GM19395 (cell line): ENCODE results near the gene CGGBP1.

Experiments
- ATAC-seq: cut with Tn5 transposase; IDR thresholded peaks from one replicate; pipeline ENCODE4 v1.9.1; 2021; ENCODE audit warnings: mild to moderate bottlenecking, moderate library complexity; ENCODE audit not compliant: unreplicated experiment

The CGGBP1 gene, protein sequence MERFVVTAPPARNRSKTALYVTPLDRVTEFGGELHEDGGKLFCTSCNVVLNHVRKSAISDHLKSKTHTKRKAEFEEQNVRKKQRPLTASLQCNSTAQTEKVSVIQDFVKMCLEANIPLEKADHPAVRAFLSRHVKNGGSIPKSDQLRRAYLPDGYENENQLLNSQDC

DNA sequence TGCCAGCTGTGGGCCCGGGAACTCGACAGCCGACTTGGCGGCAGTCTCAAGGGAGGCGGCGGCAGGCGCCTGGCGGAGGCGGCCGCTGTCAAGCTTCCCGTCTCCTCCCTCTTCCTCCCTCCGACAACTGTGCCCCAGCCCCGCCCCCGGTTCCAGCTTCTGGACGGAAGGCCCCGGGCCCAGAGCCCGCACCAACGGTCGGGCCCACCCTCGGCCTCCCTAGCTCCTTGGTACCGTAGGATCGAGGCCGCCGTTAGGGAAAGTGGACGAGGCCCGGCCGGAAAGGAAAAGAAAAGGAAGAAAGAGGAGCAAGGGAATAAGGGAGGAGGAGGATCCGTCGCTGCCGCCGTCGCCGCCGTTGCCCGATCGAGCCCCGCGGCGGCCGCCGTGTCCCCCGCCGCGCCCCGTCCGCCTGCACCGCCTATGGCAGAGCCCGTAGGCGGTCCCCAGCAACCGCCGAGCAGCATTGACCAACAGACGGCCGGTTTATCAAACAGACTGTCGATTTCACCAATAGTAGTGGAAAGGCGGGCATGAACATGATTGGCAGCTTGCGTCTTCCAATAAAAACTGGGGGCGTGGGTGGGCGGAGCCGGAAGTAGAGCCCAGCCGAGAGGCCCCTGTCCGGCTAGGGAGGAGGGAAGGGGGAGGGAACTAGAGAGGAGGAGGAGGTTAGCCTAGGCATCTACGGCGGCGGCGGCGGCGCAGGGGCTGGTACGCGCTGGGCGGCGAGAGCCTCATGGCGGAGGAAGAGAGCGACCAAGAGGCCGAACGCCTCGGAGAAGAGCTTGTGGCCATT, at the start of gene CGGBP1, which contains the start of gene ZNF654:
Gene CGGBP1, minus strand, starts transcription at position 425 of the 799 bp plus-strand sequence. CDS start 3,029 bp downstream, outside the sequence.
Gene ZNF654, plus strand, starts transcription at position 675 of the 799 bp plus-strand sequence. Its CDS starts 65 bp downstream, at position 740.
- ATAC-seq: peak; percentile 95

DNA sequence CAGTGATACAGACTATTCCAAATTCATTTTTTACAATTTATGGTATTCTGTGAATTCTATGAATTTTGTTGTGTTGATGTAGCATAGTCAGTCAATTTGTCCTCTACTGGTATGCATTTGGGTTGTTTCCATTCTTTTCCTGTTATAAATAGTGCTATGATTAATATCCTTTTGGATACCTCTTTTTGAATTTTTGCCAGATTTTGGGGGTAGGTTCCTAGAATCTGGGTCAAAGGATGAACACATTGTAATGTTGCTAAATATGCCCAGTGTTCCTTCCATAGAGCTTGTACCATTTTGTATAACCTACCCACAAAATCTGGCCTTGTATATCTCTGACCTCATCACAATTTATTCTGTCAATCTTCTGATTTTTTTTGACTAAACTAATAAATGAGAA, 46.5 kb upstream of the CGGBP1 start:
- no peak for ATAC-seq

DNA sequence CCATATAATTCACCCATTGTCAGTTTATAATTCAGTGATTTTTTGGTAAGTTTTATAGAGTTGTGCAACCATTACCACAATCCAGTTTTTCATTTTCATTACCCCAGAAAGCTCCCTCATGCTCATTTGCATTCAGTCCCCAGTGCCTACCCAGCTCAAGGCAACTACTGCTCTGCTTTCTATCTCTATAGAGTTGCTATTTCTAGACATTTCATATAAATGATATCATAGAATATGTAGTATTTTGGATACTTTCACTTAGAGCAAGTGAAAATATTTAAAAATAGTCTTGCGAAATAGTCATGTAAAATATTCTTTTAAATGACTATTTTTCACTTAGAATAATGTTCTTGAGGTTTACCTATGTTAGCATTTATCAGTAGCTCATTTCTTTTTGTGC, 42.3 kb upstream of the CGGBP1 start:
- peak; percentile 78 for ATAC-seq

DNA sequence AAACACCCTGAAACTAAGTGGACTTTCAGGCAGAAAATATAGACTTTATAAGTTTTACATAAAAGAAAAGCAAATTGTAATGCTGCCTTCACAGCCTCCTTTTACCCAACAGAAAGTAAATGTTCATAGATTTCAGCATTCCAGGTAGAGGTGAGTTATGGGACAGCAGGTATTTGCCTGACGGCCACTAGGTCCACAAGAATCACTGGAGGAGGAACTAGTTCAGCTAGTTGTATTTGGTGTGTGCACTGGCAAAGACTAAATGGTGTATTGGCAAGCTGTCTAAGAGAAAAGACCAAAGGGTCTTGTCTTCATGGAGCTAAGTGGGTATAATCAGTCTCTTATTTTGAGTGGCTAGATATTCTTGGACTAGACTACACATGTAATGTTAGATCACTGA, 34.5 kb upstream of the CGGBP1 start:
- no peak for ATAC-seq

DNA sequence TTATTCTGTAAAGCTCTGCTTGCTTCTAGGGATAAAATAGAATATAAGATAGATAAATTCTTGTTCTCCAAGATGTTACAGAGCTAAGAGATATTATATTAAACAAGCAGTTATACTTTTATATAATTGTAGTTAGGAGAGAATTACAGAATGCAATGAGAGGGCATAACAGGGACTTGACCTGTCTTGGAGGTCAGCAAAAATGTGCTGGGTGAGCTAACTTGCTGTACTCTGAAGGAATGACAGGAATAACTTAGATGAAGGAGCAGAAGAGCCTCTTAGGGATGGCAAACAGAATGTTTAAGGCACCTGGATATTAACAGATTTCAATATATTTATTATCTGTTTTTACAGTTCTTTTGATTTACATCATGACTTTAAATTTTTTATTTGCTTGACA, 33.5 kb upstream of the CGGBP1 start:
- no peak for ATAC-seq

DNA sequence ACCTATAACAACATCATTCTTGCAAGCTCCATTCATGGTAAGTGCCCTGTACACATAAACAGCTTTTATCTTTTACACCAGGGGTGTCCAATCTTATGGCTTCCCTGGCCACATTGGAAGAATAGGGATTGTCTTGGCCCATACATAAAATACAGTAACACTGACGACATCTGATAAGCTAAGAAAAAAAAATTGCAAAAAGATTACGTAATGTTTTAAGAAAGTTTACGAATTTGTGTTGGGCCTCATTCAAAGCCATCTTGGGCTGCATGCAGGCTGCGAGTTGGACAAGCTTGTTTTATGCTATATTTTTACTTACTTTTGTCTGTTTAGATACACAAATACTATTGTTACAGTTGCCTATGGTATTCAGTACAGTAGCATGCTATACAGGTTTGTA, 31.9 kb upstream of the CGGBP1 start:
- ATAC-seq: no peak

DNA sequence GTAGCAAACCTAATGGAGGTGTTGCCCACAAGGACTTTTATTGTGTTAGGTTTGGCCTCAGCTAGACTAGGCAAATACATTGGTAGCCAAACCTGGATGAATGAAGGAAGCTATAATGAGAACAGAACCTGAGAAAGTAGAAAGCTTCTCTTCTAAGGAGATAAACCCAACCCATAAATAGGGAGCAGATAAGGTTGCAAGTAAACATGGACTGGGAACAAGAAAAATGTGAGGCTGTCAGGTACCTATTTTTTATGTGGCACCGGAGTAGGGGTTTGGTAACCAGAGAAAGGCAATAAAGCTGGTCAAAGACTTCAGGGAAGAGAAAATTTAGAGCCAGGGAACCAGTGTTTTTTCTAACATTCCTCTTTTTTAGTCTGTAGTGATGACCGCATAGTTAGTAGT, 25.3 kb upstream of the CGGBP1 start:
- ATAC-seq: no peak

DNA sequence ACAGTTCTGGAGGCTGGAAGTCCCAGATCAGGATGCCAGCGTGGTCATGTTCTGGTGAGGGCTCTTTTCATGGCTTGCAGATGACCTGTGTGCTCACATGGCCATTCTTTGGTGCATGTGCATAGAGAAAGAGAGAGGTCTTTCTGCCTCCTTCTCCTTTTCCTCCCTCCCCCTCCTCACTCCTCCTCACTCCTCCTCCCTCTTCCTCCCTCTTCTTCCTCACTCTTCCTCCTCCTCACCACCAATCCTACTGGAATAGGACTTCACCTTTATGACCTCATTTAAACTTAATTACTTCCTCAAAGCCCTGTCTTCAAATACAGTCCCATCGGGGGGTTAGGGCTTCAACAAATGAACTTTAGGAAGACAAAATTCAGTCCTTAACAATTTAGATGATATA, 24.0 kb upstream of the CGGBP1 start:
- ATAC-seq: no peak

DNA sequence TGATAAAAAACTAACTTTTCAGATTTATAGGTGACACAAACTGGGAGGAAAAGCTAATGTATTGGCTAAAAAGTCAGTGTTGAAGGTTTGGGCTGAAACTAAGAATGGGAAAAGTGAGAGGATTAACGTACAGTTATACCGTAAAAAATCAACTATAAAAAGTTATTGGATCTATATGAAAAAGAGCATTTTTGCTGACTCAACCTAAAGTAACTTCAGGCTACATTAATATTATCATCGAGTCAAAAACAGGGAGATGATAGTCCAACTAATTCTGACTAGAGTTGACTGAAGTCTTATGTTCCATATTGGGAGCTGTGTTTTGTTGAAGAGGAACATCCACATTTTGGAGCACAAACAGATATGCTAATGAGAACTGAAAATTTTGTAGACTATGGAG, 20.1 kb upstream of the CGGBP1 start:
- ATAC-seq: no peak

DNA sequence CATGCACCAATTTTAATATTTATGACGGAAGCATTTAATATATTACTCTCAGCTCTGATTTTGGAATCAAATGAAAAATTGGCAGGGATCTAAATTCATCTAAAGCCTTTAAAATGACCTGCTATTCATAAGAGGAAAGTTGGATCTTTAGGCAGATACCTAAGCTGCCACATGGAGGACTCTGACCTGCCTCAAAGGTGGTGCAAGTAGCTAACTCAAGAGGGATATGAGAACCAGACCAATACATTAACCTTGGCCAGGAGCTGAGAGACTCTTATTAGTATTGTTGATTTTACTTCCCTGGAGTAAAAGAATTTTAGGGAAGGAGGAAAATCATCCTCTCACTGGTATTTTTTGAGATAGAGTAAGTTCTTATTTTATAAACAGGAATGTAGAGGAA, 17.9 kb upstream of the CGGBP1 start:
- no peak for ATAC-seq

DNA sequence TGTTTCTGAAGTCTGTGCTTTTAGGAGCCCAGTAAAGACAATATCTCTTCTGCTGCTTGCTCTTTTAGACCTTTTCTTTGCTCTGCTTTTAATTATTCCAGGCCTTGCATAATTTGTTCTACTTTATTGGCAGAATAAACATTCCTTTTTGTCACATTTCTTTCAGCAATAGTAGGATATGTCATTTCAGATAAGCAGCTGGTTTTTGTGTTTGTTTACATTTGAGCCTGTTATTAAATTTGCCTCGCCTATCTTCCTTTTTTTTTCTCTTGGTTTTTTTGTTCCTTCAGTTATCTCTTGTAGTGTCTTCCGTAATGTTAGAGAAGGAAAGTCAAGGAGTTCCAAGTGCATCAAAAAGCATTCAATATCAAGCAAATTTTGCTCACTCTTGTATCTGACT, 16.7 kb upstream of the CGGBP1 start:
- ATAC-seq: no peak

DNA sequence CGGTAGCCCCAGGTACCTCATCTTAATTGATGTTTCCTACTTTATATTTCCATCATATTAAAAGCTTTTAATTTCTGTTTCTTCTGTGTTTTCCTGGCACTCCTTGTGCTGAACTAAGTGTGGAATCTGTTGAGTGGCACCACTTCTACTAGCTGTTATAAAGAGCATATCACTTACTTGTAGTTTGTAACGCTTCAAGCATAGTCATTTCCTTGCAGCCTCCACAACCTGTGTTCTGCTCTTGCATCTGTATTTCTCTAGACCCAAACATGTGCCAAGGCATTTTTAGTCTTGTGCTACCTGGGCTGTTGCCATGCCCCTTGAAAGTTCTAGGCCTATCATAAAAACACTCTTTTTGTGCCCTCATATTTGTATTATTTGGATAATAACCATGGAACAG, 16.3 kb upstream of the CGGBP1 start:
- ATAC-seq: no peak

DNA sequence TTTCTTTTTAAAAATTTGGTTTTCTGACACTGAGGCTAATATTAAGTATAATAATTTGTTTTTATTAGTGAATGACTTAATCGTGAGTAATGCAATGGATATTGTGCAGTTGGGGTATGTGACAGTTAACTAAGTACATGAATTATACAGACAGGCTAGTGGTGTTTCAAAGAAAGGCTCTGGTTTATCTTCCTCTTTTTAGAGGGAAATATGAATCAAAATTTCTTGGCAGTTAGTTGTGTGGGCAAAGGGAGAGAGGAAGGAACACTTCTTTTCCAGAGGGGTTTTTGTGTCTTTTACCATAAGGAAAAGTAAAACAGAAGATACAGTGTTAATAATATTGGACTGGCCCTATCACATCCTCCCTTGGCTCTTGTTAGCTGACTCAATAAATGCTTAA, 2.9 kb upstream of the CGGBP1 start:
- no peak for ATAC-seq

DNA sequence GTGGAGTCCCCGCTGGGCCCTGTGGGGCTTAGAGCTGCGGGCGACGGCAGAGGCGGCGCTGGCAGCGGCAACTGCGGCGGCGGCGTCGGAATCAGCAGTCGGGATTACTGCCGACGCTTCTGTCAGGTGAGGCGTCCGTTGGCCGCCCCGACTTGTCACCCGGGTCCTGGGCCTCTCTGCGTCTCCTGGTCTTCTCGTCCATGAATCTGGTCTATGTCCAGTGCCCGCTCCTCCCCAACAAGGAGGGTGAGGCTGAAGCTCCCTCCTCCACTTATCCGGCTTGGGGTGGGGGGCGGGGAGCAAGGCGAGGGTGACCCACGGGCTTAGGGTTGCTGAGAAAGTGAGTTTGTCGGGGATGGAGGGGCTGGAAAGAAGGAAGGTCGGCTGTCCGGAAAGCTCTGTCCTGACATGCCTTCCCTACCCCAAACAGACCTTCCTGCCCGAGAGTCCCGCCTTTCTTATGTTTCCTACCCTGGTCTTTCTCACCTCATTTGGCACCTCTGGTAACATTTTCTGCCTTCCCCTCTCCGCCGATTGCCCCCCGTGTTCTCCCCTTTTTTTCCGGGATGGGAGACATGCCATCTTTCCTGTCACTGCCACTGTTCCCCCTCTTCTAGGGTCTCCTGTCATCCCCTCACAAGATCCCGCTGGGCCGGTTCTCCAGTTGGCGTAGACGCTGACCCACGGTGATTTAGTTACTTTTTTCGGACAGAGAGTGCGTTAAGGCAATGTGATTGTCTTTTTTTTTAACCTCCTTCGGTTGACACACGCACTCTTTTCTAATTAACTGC, 770 bp upstream of the CGGBP1 start:
- ATAC-seq: peak; percentile 14

DNA sequence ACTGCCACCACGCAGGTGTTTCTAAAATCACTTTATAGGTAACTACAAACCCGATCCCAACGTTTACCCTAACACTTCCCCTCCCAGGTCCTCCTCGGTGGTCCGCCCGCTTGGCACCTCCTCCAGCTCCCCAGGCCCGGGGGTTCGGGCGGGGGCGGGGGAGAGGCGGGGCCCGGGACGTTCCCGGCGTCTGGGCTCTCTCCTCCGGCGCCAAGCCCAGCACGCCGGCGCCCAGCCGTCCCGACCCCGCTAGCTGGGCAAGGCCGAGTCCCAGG, 562 bp downstream of the CGGBP1 start:
- ATAC-seq: peak; percentile 23

DNA sequence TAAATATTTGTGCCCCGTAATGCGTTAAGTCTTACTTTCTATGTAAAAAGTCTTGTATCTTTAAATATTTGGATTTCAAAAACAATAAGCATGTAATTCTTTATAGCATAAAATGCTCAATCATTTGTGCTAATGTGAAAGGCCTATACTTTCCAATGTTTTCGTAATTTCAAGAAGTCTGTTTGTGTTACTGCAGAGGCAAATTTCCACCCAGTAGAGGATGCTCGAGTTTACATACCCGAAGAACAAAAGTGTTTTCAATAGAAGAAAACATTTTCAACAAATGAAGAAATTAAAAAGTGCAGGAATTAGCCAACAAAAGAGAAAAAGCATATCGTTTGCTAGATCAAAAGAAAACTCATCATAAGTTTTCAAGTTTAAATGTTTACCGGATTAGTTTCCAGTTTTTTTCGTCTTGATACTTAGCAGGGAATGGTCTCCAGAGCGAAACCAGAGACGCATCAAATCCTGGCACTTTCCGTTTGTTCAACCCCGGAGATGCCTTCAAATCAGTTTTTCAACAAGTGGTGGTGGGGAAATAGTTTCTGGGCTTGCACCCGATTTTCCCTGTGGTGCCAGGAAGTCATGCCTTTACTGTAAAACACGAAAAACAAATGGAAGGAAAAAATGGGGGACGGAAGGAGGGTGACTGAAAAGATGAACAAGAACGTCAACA, 1.0 kb downstream of the CGGBP1 start:
- no peak for ATAC-seq

DNA sequence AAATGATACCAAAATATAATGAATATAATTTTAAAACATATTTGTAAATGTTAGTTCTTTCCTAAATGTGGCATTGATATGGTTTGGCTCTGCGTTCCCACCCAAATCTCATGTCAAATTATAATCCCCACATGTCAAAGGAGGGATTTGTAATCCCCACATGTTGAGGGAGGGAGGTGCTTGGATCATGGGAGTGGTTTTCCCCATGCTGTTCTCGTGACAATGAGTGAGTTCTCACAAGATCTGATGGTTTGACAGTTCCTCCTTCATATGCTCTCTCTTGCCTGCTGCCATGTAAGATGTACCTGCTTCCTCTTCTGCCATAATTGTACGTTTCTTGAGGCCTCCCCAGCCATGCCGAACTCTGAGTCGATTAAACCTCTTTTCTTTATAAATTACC, 12.0 kb downstream of the CGGBP1 start:
- ATAC-seq: no peak

DNA sequence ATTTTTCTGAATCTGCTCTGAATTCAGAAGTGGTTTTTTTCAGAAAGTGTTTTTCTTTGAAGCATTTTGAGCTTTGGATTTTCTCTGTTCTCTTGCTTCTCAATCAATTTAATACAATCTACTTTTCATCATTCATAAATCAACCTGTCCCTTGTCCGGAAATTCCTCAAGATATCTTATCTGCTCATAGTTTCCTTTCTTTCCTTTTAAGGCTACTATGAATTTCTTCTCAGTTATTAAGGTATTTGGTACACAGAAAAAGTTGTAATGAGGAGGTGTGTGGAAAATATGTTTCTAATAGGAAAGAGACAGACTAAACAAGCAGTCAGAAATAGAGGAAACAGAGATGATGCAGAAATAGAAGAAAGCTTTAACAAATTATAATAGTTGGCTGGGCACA, 14.4 kb downstream of the CGGBP1 start:
- no peak for ATAC-seq

DNA sequence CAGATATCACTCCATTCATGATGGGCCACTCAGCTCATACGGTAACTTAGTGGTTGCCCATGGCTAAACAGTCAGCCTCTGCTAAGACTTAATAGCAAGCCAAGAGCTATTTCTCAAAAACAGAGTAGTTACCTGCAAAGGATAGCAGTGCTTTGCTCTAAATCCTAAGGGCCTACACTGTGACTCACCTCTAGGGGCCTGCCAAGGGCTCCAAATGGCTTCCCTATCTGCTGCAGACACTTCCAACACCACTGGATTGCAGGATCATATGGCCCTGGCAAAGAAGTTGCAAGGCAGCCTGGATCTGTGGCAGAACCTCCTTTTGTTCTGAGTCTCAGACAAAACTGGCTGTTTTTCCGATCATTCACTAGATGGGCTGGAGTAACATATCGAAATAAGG, 17.8 kb downstream of the CGGBP1 start:
- ATAC-seq: no peak

DNA sequence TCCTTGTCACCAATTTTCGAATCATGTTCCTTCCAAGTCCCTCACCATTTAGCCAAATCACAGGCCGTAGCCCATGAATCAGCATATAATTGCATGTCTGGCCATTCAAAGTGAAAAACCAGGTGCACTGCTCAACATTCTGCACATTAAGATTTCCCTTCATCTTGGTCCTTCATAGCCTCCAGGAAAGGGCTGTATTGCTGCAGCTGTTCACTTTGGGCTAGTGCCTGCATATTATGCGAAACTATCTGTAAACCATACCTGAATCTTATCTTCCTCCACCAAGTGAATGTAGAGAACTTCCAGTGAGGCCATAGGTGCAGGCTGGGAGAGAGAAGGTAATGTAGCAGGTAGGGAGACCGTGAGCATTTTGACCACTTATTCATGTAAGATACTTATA, 18.3 kb downstream of the CGGBP1 start:
- no peak for ATAC-seq

DNA sequence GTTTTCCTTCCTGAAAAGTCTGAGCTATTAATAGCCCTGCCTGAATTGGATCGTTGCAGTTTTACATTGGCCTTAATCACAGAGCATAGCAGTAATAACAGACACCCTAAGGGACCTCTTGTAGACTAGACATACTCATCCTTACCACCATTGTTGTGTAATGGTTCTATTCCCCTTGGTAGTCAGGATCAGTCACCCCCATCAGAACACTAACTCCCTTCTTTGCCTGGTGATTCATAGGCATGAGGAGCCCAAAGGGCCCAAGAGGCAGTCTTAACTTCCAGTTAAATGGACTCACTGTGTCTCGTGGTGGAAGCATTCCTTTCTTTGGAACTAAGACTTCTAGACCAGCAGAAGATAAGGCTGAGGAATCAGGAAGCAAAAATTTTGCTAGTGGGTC, 20.2 kb downstream of the CGGBP1 start:
- no peak for ATAC-seq

DNA sequence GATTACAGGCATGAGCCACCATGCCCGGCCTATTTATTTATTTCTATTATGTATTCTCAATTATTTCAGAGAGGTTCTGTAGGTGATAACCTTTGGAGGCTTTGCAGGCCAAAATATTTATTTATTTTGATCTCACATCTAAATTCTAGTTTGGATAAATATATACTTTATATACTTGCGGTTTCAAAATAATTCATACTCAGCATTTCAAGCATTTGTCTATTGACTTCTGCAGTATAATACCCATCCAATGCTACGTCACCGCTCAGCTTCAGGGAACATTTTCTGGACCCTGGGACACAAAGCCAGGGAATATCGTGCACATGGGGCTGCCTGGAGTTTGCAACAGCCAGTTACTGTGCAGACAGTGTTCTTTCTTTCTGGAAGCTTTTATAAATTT, 22.6 kb downstream of the CGGBP1 start:
- no peak for ATAC-seq
